T-helper 9 cell (primary cell): ENCODE data around the gene THRA.

Experiments
- DNase-seq: peaks from one replicate; pipeline ENCODE4 v3.0.0-alpha.2; 2020

Gene THRA

GRCh38 chr17:40086150-40087044, 23.6 kb downstream of the THRA start:
- DNase-seq = peak; percentile 63

DNA sequence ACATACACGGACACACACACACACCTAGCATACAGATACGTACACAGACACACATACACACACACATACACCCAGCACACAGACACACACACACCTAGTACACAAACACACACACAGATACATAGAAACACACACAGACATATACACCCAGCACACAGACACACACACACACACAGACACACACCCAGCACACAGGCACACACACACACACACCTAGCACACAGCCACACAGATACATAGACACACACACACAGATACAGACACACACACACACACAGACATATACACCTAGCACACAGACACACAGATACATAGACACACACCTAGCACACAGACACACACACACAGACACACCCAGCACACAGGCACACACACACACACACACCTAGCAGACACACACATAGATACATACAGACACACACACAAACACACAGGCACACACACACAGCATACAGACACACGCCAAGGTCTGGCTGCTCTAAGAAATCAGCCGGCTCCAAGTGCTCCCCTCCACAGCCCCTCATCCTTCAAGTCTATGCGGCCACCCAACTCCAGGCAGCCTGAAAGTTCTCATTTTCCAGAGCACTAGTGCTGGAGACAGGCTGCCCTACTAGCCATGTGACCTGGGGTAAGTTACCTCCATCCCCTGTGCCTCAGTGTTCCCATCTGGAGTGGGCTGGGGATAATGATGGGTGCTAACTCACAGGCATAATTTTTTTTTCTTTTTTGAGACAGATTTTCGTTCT, 24.5 kb downstream of the THRA start:
- DNase-seq = no peak

- no peak for DNase-seq
Measured at GRCh38 chr17:40087903-40088718, 25.3 kb downstream of the THRA start.

DNA sequence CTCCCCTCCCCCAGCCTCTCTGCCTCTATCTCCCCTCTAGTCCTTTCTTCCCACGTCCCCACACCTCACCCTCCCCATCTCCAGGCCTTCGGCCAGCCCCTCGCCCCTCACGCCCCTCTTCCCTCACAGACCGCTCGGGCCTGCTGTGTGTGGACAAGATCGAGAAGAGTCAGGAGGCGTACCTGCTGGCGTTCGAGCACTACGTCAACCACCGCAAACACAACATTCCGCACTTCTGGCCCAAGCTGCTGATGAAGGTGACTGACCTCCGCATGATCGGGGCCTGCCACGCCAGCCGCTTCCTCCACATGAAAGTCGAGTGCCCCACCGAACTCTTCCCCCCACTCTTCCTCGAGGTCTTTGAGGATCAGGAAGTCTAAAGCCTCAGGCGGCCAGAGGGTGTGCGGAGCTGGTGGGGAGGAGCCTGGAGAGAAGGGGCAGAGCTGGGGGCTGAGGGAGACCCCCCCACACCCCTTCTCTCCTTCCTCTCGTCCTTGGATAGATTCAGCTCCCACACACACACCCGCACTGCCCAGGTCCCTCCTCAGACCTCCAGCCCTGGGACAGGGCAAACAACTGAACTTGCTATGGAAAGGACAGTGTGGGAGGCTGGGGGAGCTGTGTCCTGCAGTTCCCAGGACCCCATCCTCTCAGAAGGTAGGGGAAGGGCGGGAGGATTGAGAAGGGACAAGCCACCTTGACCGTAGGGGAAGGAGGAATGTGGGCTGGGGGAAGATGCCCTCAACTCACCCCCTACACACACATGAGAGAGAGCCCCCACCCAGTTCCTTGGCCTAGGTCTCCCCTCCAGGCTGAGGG, 26.5 kb downstream of the THRA start:
- DNase-seq = no peak

DNA sequence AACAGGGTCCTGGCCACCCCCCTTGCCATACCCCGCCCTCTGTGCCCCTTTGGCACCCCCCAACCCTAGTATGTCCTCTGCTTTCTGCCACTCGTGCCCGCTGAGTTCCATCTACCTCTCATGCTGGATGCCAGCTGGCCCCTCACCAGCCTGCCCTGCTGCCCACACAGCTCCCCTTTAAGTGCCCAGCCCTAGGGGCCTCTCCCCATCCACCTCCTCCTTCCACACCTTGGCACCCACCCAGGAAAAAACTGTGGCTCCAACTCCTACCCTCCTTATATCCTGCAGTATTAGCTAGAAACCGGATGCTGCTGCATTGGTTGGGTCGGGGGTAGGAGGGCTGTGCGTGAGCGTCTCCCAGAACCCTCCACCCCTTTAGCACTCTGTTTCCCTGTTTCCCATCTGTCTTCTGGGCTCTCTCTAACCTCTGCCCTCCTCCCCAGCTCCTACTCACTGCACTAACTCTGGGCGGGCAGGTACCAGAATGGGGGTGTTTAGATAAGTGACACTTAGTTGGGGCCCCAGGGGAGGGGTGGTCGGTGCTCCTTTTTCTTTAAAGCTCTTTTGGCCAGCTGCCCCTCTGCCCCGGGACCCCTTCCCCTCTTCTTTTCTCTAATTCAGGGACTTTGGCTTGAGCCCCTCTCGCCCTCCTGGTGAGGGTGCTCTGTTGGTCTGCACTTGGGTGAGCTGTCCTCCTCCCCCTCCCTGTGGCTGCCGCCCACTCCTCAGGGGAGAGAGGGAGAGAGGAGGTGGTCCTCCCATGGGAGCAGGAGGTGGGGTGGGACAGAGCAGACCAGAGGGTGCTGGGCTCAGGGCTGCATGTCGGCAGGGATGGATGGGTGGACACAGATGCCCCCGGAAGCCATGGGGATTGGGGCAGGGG, 27.7 kb downstream of the THRA start:
- DNase-seq = no peak

- DNase-seq = no peak
Measured at GRCh38 chr17:40091691-40092397, 29.1 kb downstream of the THRA start.

DNA sequence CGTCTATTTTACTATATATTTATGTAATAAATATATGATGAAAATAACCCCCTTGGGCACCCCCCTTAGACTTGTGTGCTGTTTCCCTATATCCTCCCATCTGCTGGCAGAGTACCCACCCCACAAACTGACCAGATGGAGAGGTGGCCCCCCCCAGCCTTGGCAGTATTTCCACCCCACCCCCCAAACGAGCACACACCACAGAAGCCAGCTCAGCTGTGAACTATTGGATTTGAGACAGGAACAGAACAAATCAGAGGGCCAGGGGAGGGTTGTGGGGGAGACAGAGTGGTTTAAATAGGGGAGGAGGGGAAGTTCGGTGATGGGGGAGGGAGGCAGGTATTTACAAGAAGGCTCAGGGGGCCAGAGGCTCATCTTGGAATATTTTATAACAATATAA, 29.8 kb downstream of the THRA start:
- no peak for DNase-seq

DNA sequence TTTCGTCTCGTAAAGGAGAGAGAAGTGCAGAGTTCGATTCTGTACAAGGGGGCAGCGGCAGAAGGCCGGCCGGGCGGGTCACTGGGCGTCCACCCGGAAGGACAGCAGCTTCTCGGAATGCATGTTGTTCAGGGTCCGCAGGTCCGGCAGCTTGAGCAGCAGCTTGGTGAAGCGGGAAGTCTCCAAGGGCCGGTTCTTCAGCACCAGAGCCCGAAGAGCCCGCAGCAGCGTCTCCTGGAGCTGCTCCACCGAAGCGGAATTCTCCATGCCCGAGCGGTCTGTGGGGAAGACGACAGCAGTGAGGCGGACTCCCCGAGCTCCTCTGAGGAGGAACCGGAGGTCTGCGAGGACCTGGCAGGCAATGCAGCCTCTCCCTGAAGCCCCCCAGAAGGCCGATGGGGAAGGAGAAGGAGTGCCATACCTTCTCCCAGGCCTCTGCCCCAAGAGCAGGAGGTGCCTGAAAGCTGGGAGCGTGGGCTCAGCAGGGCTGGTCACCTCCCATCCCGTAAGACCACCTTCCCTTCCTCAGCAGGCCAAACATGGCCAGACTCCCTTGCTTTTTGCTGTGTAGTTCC, 30.3 kb downstream of the THRA start:
- DNase-seq = no peak

GRCh38 chr17:40093580-40094201, 30.9 kb downstream of the THRA start:
- DNase-seq = no peak

GRCh38 chr17:40094874-40095273, 32.1 kb downstream of the THRA start:
- DNase-seq = no peak

- no peak for DNase-seq
Measured at GRCh38 chr17:40095351-40095943, 32.7 kb downstream of the THRA start.

- DNase-seq = peak; percentile 69
Measured at GRCh38 chr17:40095944-40096791, 33.4 kb downstream of the THRA start.

DNA sequence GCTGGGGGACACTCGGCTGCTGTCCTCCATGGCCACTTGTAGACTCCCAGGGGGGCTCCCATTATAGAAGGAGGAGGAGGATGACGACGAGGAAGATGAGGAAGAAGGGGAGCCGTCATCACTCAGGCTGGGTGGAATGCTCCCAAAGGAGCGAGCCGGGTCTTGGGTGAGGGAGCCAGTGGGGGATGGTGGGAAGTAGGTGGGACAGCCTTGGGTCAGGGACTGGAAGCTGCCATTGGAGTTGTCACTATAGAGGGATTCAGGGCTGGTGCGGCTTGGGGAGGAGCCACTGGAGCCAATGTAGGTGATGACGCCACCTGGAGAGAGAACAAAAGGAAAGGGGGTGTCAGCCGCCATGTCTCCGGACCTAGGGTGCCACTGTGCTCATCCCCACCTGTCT, 34.3 kb downstream of the THRA start:
- DNase-seq = no peak

- DNase-seq = no peak
Measured at GRCh38 chr17:40097931-40098845, 35.4 kb downstream of the THRA start.

- peak; percentile 99 for DNase-seq
Measured at GRCh38 chr17:40098846-40099618, 36.3 kb downstream of the THRA start.
